KMS-11 (cell line): ENCODE results near the gene PRKCZ.

Experiments
- H2AFZ ChIP-seq: fragments of 200-600 bp; sonication (generic); 2 replicates; pipeline ENCODE4 v1.6.1; 2016; ENCODE audit warnings: antibody characterized with exemption, mixed run types, low read depth
- H3K27ac ChIP-seq: fragments of 200-600 bp; sonication (generic); 2 replicates; pipeline ENCODE4 v1.6.1; 2016; ENCODE audit warnings: mild to moderate bottlenecking, mixed run types
- H3K27me3 ChIP-seq: fragments of 200-600 bp; sonication (generic); 2 replicates; pipeline ENCODE4 v1.6.1; 2017; ENCODE audit warnings: mild to moderate bottlenecking, low read depth, mixed run types, moderate library complexity; ENCODE audit not compliant: insufficient read depth
- H3K36me3 ChIP-seq: fragments of 200-600 bp; sonication (generic); 2 replicates; pipeline ENCODE4 v1.6.1; 2017; ENCODE audit warnings: mild to moderate bottlenecking, mixed run types; ENCODE audit not compliant: insufficient read depth
- H3K4me1 ChIP-seq: fragments of 200-600 bp; sonication (generic); 2 replicates; pipeline ENCODE4 v1.6.1; 2016; ENCODE audit warnings: mild to moderate bottlenecking, low read depth, mixed run types; ENCODE audit not compliant: poor library complexity, severe bottlenecking
- H3K4me2 ChIP-seq: fragments of 200-600 bp; sonication (generic); 2 replicates; pipeline ENCODE4 v1.7.0; 2016; ENCODE audit warnings: mild to moderate bottlenecking, mixed run types
- H3K4me3 ChIP-seq: fragments of 200-600 bp; sonication (generic); IDR thresholded peaks from 2 replicates; pipeline ENCODE4 v1.6.1; 2017; ENCODE audit warnings: low read depth, low read length, mixed read lengths; ENCODE audit not compliant: insufficient read depth
- H3K79me2 ChIP-seq: fragments of 200-600 bp; sonication (generic); 2 replicates; pipeline ENCODE4 v1.6.1; 2016; ENCODE audit warnings: low read depth, mixed run types; ENCODE audit not compliant: insufficient read depth
- H3K9ac ChIP-seq: fragments of 200-600 bp; sonication (generic); 2 replicates; pipeline ENCODE4 v1.6.1; 2016; ENCODE audit warnings: mild to moderate bottlenecking, mixed run types
- H4K20me1 ChIP-seq: fragments of 200-600 bp; sonication (generic); 2 replicates; pipeline ENCODE4 v1.6.1; 2016; ENCODE audit warnings: mild to moderate bottlenecking, mixed run types; ENCODE audit not compliant: insufficient read depth
- CTCF ChIP-seq: fragments of 200-600 bp; sonication (generic); conservative IDR thresholded peaks from 2 replicates; pipeline ENCODE4 v1.6.1; 2017; ENCODE audit warnings: low read depth, mild to moderate bottlenecking, antibody characterized with exemption, low read length, moderate library complexity, mixed read lengths

PRKCZ gene

DNA sequence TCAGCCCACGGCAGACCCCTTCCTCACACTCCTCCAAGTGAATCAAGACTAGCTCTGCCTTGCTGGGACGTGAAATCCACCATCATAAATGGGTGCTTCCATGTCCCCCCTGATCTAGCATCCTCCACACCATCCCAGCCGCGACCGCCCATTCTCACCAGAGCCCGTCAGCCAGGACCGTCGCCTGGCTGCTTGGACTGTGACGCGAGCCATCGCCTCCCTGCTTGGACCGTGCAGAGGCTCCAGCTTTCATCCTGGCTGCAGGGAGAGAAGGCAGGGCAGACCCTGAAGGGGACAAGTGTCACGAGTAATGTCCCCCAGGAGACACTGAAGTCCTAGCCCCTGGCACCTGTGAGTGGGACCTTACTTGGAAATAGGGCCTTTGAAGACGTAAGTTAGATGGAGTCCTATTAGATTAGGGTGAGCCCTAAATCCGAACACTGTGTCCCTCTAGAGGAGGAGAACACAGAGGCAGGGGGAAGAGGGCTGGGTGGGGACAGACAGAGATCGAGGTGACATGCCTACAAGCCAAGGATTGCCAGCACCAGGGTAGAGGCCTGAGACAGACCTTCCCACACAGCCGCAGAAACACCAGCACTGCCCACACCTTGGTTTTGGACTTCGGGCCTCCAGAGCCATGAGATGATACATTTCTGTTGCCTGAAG, 12.8 kb upstream of the PRKCZ start:
- no peak overlapping the region for H2AFZ ChIP-seq
- no peak overlapping the region for H3K27ac ChIP-seq
- no peaks in the 10 kb centered on the region for H3K36me3 ChIP-seq
- no peak overlapping the region for H3K9ac ChIP-seq
- H3K27me3 ChIP-seq: peaks cover 98% of the 10 kb centered on the region
- H4K20me1 ChIP-seq: no peaks in the 10 kb centered on the region
- H3K4me2 ChIP-seq: no peak overlapping the region
- no peak overlapping the region for H3K4me3 ChIP-seq
- TF ChIP-seq CTCF: no peak
- no peaks in the 10 kb centered on the region for H3K79me2 ChIP-seq
- H3K4me1 ChIP-seq: no peaks in the 10 kb centered on the region

- Histone ChIP-seq H3K9ac (no peak overlapping the region), H3K4me2 (no peak overlapping the region), H3K79me2 (no peaks in the 10 kb centered on the region), H2AFZ (no peak overlapping the region), H3K27me3 (peaks cover 97% of the 10 kb centered on the region), H3K36me3 (no peaks in the 10 kb centered on the region), H3K4me3 (no peak overlapping the region), H4K20me1 (no peaks in the 10 kb centered on the region), H3K27ac (no peak overlapping the region), H3K4me1 (no peaks in the 10 kb centered on the region)
- no peak for TF ChIP-seq CTCF
Observed at GRCh38 chr1:2038229-2038628, 12.0 kb upstream of the PRKCZ start.

DNA sequence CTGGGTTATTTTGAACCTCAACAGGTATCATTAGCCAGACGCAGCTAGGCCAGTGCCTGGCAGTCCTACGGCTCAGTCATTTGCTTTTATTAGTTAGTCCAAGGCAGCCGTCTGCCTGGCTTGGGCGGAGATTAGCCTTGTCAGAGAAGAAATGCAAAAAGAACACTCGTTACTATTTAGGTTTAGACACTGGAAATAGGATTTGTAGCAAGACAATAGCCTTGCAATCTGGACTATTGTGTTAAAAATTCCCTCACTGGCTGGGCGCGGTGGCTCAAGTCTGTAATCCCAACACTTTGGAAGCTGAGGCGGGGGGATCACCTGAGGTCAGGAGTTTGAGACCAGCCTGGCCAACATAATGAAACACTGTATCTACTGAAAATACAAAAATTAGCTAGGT, 11.0 kb upstream of the PRKCZ start:
- H4K20me1 ChIP-seq: no peaks in the 10 kb centered on the region
- H3K27ac ChIP-seq: no peak overlapping the region
- peaks cover 94% of the 10 kb centered on the region for H3K27me3 ChIP-seq
- no peak overlapping the region for H2AFZ ChIP-seq
- H3K4me1 ChIP-seq: no peaks in the 10 kb centered on the region
- no peak overlapping the region for H3K9ac ChIP-seq
- no peaks in the 10 kb centered on the region for H3K36me3 ChIP-seq
- no peak for TF ChIP-seq CTCF
- no peak overlapping the region for H3K4me2 ChIP-seq
- no peaks in the 10 kb centered on the region for H3K79me2 ChIP-seq
- H3K4me3 ChIP-seq: no peak overlapping the region

DNA sequence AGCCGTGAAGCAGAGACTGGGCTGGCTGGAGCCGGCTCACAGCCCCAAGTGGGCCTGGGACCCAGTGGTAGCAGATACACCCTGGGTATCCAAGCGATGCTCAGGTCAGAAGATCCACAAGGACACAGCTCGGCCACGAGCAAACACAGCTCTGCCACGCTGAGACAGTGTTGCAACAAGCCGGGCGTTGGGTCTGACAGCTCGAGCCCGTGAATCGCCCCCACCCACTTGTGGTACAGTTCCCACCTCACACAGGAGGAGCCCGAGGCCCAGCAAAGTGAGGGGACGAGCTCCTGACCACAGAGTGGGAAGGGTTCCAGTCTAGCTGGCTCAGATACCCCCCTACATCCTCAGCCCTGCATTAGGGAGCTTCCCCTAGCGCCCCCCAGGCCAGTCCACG, 8.9 kb upstream of the PRKCZ start:
- Histone ChIP-seq H3K27me3 (peaks cover 88% of the 10 kb centered on the region), H3K79me2 (no peaks in the 10 kb centered on the region), H3K4me1 (no peaks in the 10 kb centered on the region), H3K4me3 (no peak overlapping the region), H3K36me3 (no peaks in the 10 kb centered on the region), H3K9ac (no peak overlapping the region), H3K27ac (no peak overlapping the region), H3K4me2 (no peak overlapping the region), H2AFZ (no peak overlapping the region), H4K20me1 (no peaks in the 10 kb centered on the region)
- TF ChIP-seq CTCF: no peak
